PC-3 (cell line): ENCODE results near the gene PLEKHO2. TPM values are rescaled to one million over a fixed set of nuclear protein-coding genes. Genes with fewer than 3 reads are reported as not detected.
A peak's percentile ranks its signal among the peaks of the same experiment; 100 is the strongest.

Experiments used
- ATAC-seq: fragments of 200-7000 bp; cut with Tn5 transposase; 2 replicates; pipeline ENCODE4 v1.9.1; 2020; ENCODE audit warnings: mild to moderate bottlenecking, moderate library complexity
- BruUV-seq: library from RNA; stranded (reverse); fragments of 400-500 nt; replicated peaks from 2 replicates; lab custom pipeline; 2021; lab: Mats Ljungman, UMichigan
- CTCF ChIA-PET: fragments of 300-600 bp; sonication (Branson Sonifier 250); formaldehyde crosslinking; loops from one replicate; lab custom pipeline; 2022; ENCODE audit warnings: antibody characterized with exemption; lab: Charles Lee
- POLR2A ChIA-PET: fragments of 300-600 bp; sonication (Branson Sonifier 250); formaldehyde crosslinking; loops from one replicate; lab custom pipeline; 2022; ENCODE audit warnings: antibody characterized with exemption; ENCODE audit not compliant: unreplicated experiment; lab: Charles Lee
- DNase-seq: peaks from one replicate; pipeline ENCODE4 v3.0.0-alpha.2; 2015
- H2AFZ ChIP-seq: fragments of 300-600 bp; sonication (generic); 2 replicates; pipeline ENCODE4 v1.6.0; 2016; ENCODE audit warnings: antibody characterized with exemption, low read length
- H3F3A ChIP-seq: fragments of 300-600 bp; sonication (generic); one replicate; pipeline ENCODE4 v1.6.0; 2017; ENCODE audit warnings: antibody characterized with exemption, low read length, control low read depth, mild to moderate bottlenecking; ENCODE audit not compliant: unreplicated experiment
- H3K27ac ChIP-seq: fragments of 300-600 bp; sonication (generic); 2 replicates; pipeline ENCODE4 v1.5.1; 2016; ENCODE audit warnings: mild to moderate bottlenecking, low read length
- H3K27me3 ChIP-seq: fragments of 300-600 bp; sonication (generic); 2 replicates; pipeline ENCODE4 v1.6.1; 2016; ENCODE audit warnings: low read length, mixed read lengths
- H3K36me3 ChIP-seq: fragments of 300-600 bp; sonication (generic); 2 replicates; pipeline ENCODE4 v1.6.1; 2016; ENCODE audit warnings: low read depth, mixed run types, low read length, mixed read lengths
- H3K4me1 ChIP-seq: fragments of 300-600 bp; sonication (generic); 2 replicates; pipeline ENCODE4 v1.5.1; 2016; ENCODE audit warnings: low read length; ENCODE audit not compliant: insufficient read depth
- H3K4me2 ChIP-seq: fragments of 300-600 bp; sonication (generic); 2 replicates; pipeline ENCODE4 v1.6.0; 2016; ENCODE audit warnings: low read length
- H3K4me3 ChIP-seq: fragments of 300-600 bp; sonication (generic); 2 replicates; pipeline ENCODE4 v1.5.1; 2016; ENCODE audit warnings: mild to moderate bottlenecking, low read length, mixed read lengths
- H3K79me2 ChIP-seq: fragments of 300-600 bp; sonication (generic); 2 replicates; pipeline ENCODE4 v1.6.1; 2017; ENCODE audit warnings: low read length, mixed read lengths
- H3K9ac ChIP-seq: fragments of 300-600 bp; sonication (generic); 2 replicates; pipeline ENCODE4 v1.6.0; 2016; ENCODE audit warnings: mild to moderate bottlenecking, low read length
- H3K9me2 ChIP-seq: fragments of 300-600 bp; sonication (generic); replicated peaks from 2 replicates; pipeline ENCODE4 v1.6.1; 2016; ENCODE audit warnings: mixed run types, low read length, mixed read lengths
- H3K9me3 ChIP-seq: fragments of 300-600 bp; sonication (generic); 2 replicates; pipeline ENCODE4 v1.6.1; 2016; ENCODE audit warnings: low read length, mixed read lengths
- H4K20me1 ChIP-seq: fragments of 300-600 bp; sonication (generic); 2 replicates; pipeline ENCODE4 v1.6.1; 2016; ENCODE audit warnings: low read length, mixed read lengths
- EZH2 ChIP-seq: fragments of 300-600 bp; sonication (generic); IDR thresholded peaks from one replicate; pipeline ENCODE4 v1.6.1; 2017; ENCODE audit warnings: antibody characterized with exemption, mild to moderate bottlenecking, low read length; ENCODE audit not compliant: unreplicated experiment
- EZH2phosphoT487 ChIP-seq: fragments of 300-600 bp; sonication (generic); IDR thresholded peaks from 2 replicates; pipeline ENCODE4 v1.6.1; 2018; ENCODE audit warnings: mild to moderate bottlenecking, antibody characterized with exemption, low read length, borderline replicate concordance
- intact Hi-C: fragments of 100-400 bp; cut with micrococcal nuclease; formaldehyde crosslinking; loops from 2 replicates; pipeline ENCODE4 v1.9.0; 2023
- total RNA-seq: library from RNA; depleted of rRNA; stranded (reverse); fragments of >200 nt; gene quantifications from 2 replicates; pipeline ENCODE4 v1.2.3, GENCODE V29; 2014
- TF ChIP-seq, protein P1 (sequence below): fragments of 300-600 bp; sonication (generic); conservative IDR thresholded peaks from 2 replicates; pipeline ENCODE4 v1.5.1; 2017; ENCODE audit warnings: antibody characterized with exemption, low read depth, mild to moderate bottlenecking, low read length

PLEKHO2 gene
- total RNA-seq, 1 experiment from 2014 or later: 4.3 TPM

GRCh38 chr15:64875641-64876223, 34.0 kb downstream of the PLEKHO2 start:
- intact Hi-C loops: no loop called here
- Histone ChIP-seq H3K4me1 (no peaks in the 10 kb centered on the region), H3K9ac (no peak overlapping the region), H3K4me3 (no peak overlapping the region), H3F3A (no peaks in the 10 kb centered on the region), H3K4me2 (no peak overlapping the region), H4K20me1 (no peaks in the 10 kb centered on the region), H3K9me3 (no peaks in the 10 kb centered on the region), H3K9me2 (no peaks in the 10 kb centered on the region), H3K36me3 (no peaks in the 10 kb centered on the region), H3K79me2 (no peaks in the 10 kb centered on the region), H3K27ac (no peak overlapping the region), H3K27me3 (no peaks in the 10 kb centered on the region), H2AFZ (no peak overlapping the region)
- TF ChIP-seq, protein P1, sequence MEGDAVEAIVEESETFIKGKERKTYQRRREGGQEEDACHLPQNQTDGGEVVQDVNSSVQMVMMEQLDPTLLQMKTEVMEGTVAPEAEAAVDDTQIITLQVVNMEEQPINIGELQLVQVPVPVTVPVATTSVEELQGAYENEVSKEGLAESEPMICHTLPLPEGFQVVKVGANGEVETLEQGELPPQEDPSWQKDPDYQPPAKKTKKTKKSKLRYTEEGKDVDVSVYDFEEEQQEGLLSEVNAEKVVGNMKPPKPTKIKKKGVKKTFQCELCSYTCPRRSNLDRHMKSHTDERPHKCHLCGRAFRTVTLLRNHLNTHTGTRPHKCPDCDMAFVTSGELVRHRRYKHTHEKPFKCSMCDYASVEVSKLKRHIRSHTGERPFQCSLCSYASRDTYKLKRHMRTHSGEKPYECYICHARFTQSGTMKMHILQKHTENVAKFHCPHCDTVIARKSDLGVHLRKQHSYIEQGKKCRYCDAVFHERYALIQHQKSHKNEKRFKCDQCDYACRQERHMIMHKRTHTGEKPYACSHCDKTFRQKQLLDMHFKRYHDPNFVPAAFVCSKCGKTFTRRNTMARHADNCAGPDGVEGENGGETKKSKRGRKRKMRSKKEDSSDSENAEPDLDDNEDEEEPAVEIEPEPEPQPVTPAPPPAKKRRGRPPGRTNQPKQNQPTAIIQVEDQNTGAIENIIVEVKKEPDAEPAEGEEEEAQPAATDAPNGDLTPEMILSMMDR: no peak
- TF ChIP-seq EZH2phosphoT487 (no peak), EZH2 (no peak)
- DNase-seq: no peak
- ChIA-PET CTCF (no interaction called here), POLR2A (no interaction called here)
- ATAC-seq: no peak
- BruUV-seq: no TSS peak

- Histone ChIP-seq H3K9me3 (no peaks in the 10 kb centered on the region), H3K36me3 (no peaks in the 10 kb centered on the region), H3K4me1 (no peaks in the 10 kb centered on the region), H4K20me1 (no peaks in the 10 kb centered on the region), H3K9me2 (no peaks in the 10 kb centered on the region), H2AFZ (no peak overlapping the region), H3K9ac (no peak overlapping the region), H3K4me2 (no peak overlapping the region), H3K79me2 (no peaks in the 10 kb centered on the region), H3K4me3 (no peak overlapping the region), H3K27me3 (no peaks in the 10 kb centered on the region), H3K27ac (no peak overlapping the region), H3F3A (no peaks in the 10 kb centered on the region)
- BruUV-seq: no TSS peak
- TF ChIP-seq, protein P1: no peak
- no peak for TF ChIP-seq EZH2
- TF ChIP-seq EZH2phosphoT487: no peak
- POLR2A ChIA-PET: interaction anchor here (0.7 kb wide), 1 partner anchor 1593 kb away, joined by 4 read pairs; no protein-coding TSS in a partner anchor
- ATAC-seq: peak; percentile 38
- CTCF ChIA-PET: no interaction called here
- intact Hi-C loops: no loop called here
- DNase-seq: peak; percentile 9
Measured at GRCh38 chr15:64877435-64877834, 35.7 kb downstream of the PLEKHO2 start.

- no peaks in the 10 kb centered on the region for H3K27me3 ChIP-seq
- TF ChIP-seq EZH2 (no peak), EZH2phosphoT487 (no peak)
- TF ChIP-seq, protein P1: no peak
- ChIA-PET CTCF (no interaction called here), POLR2A (no interaction called here)
- no peak overlapping the region for H3K27ac ChIP-seq
- H3F3A ChIP-seq: no peaks in the 10 kb centered on the region
- H3K4me2 ChIP-seq: no peak overlapping the region
- ATAC-seq: no peak
- H4K20me1 ChIP-seq: no peaks in the 10 kb centered on the region
- intact Hi-C loops: no loop called here
- H3K36me3 ChIP-seq: no peaks in the 10 kb centered on the region
- peaks cover 2% of the 10 kb centered on the region for H3K4me1 ChIP-seq
- no peak for DNase-seq
- H3K4me3 ChIP-seq: no peak overlapping the region
- H2AFZ ChIP-seq: no peak overlapping the region
- BruUV-seq: no TSS peak
- H3K79me2 ChIP-seq: no peaks in the 10 kb centered on the region
- no peaks in the 10 kb centered on the region for H3K9me3 ChIP-seq
- no peaks in the 10 kb centered on the region for H3K9me2 ChIP-seq
- H3K9ac ChIP-seq: no peak overlapping the region
Measured at GRCh38 chr15:64878705-64879104, 37.0 kb downstream of the PLEKHO2 start.
